ENCODE data around the gene ADCY3.

DNA sequence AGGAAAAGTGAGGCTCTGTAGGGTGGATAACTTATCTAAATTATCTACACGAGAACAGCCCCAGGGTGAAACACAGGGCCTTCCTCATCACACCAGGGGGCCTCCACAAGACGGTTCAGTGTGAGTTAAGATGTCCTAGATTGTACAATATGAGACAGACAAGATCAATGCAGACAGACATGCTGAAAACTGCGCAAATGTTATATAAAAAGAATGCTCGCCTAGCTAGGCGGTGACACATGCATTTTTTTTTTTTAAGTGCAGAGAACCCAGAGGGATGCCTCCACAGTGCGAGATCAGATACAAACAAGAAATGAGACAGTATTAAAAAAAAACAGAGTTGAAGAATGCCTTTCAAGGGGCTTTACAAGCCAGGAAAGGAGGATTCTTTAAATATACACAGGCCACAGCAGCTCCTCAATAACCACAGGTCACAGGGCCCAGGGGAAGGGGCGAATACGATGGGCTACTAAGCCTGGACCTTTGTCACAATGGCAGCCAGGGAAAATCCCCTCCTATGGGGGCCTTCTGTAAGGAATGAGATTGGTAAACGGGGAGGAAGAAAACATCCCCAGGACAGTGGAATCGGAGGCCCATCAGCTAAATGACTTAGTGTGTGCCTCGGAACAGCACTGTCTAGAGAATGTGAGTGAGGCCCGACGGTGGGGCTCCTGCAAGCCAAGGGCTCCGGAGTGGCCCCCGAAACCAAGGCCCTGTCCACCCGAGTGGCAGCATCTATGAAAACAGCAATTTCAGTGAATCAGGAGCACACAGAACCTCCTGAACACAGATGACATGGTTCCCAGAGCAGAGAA, 48.9 kb downstream of the ADCY3 start:
- TF ChIP-seq YY1 (IDR thresholded peaks at IDR 0.05; ENCODE audit: extremely low read depth, insufficient replicate concordance, low read depth, low read length) (no peak), POLR2A (IDR thresholded peaks at IDR 0.05; ENCODE audit: borderline replicate concordance, extremely low read depth, insufficient read depth, insufficient read length) (no peak), EZH2 (IDR thresholded peaks at IDR 0.05) (no peak), SP1 (IDR thresholded peaks at IDR 0.05; ENCODE audit: low read depth) (no peak), RAD21 (IDR thresholded peaks at IDR 0.05; ENCODE audit: low read depth) (no peak), TCF7L2 (IDR thresholded peaks at IDR 0.05; ENCODE audit: borderline replicate concordance, extremely low read depth, insufficient read depth, insufficient read length) (no peak), POLR2AphosphoS5 (IDR thresholded peaks at IDR 0.05; ENCODE audit: low read depth, low read length) (no peak), ELF1 (IDR thresholded peaks at IDR 0.05; ENCODE audit: borderline replicate concordance, low read depth) (no peak), EZH2phosphoT487 (IDR thresholded peaks at IDR 0.05; ENCODE audit: borderline replicate concordance) (no peak)
- TF ChIP-seq, protein P1, sequence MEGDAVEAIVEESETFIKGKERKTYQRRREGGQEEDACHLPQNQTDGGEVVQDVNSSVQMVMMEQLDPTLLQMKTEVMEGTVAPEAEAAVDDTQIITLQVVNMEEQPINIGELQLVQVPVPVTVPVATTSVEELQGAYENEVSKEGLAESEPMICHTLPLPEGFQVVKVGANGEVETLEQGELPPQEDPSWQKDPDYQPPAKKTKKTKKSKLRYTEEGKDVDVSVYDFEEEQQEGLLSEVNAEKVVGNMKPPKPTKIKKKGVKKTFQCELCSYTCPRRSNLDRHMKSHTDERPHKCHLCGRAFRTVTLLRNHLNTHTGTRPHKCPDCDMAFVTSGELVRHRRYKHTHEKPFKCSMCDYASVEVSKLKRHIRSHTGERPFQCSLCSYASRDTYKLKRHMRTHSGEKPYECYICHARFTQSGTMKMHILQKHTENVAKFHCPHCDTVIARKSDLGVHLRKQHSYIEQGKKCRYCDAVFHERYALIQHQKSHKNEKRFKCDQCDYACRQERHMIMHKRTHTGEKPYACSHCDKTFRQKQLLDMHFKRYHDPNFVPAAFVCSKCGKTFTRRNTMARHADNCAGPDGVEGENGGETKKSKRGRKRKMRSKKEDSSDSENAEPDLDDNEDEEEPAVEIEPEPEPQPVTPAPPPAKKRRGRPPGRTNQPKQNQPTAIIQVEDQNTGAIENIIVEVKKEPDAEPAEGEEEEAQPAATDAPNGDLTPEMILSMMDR (IDR thresholded peaks at IDR 0.05 in 2 of 3, conservative IDR thresholded peaks at IDR 0.05 in 1 of 3; ENCODE audit: borderline replicate concordance in 1 of 3, insufficient read depth in 1 of 3, low read depth in 2 of 3, low read length in 2 of 3), result no peak
- TF ChIP-seq, protein P2, sequence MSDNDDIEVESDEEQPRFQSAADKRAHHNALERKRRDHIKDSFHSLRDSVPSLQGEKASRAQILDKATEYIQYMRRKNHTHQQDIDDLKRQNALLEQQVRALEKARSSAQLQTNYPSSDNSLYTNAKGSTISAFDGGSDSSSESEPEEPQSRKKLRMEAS (IDR thresholded peaks at IDR 0.05), result no peak
- TF ChIP-seq, protein P3, sequence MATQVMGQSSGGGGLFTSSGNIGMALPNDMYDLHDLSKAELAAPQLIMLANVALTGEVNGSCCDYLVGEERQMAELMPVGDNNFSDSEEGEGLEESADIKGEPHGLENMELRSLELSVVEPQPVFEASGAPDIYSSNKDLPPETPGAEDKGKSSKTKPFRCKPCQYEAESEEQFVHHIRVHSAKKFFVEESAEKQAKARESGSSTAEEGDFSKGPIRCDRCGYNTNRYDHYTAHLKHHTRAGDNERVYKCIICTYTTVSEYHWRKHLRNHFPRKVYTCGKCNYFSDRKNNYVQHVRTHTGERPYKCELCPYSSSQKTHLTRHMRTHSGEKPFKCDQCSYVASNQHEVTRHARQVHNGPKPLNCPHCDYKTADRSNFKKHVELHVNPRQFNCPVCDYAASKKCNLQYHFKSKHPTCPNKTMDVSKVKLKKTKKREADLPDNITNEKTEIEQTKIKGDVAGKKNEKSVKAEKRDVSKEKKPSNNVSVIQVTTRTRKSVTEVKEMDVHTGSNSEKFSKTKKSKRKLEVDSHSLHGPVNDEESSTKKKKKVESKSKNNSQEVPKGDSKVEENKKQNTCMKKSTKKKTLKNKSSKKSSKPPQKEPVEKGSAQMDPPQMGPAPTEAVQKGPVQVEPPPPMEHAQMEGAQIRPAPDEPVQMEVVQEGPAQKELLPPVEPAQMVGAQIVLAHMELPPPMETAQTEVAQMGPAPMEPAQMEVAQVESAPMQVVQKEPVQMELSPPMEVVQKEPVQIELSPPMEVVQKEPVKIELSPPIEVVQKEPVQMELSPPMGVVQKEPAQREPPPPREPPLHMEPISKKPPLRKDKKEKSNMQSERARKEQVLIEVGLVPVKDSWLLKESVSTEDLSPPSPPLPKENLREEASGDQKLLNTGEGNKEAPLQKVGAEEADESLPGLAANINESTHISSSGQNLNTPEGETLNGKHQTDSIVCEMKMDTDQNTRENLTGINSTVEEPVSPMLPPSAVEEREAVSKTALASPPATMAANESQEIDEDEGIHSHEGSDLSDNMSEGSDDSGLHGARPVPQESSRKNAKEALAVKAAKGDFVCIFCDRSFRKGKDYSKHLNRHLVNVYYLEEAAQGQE (IDR thresholded peaks at IDR 0.05; ENCODE audit: low read depth), result no peak
- TF ChIP-seq, protein P4, sequence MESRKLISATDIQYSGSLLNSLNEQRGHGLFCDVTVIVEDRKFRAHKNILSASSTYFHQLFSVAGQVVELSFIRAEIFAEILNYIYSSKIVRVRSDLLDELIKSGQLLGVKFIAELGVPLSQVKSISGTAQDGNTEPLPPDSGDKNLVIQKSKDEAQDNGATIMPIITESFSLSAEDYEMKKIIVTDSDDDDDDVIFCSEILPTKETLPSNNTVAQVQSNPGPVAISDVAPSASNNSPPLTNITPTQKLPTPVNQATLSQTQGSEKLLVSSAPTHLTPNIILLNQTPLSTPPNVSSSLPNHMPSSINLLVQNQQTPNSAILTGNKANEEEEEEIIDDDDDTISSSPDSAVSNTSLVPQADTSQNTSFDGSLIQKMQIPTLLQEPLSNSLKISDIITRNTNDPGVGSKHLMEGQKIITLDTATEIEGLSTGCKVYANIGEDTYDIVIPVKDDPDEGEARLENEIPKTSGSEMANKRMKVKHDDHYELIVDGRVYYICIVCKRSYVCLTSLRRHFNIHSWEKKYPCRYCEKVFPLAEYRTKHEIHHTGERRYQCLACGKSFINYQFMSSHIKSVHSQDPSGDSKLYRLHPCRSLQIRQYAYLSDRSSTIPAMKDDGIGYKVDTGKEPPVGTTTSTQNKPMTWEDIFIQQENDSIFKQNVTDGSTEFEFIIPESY (IDR thresholded peaks at IDR 0.05; ENCODE audit: extremely low read depth, insufficient replicate concordance, low read length), result no peak
- TF ChIP-seq, protein P5, sequence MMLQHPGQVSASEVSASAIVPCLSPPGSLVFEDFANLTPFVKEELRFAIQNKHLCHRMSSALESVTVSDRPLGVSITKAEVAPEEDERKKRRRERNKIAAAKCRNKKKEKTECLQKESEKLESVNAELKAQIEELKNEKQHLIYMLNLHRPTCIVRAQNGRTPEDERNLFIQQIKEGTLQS (IDR thresholded peaks at IDR 0.05), result no peak

All from HCT116 (cell line).